Amygdala (tissue), 56 donors: Measurements from ENCODE around the gene C19orf38.
"Not testable (repeated sequence)": the region's sequence is repeated elsewhere in the genome, so short reads cannot be mapped to it uniquely, and the experiment has no call there.

ENCODE experiments used
- DNase-seq, 56 donors: peaks; one replicate each; lab custom pipeline; 2025; lab: John Stamatoyannopoulos, UW

The C19orf38 gene

GRCh38 chr19:10870955-10871603 lies 22.9 kb downstream of the C19orf38 start, which contains the start of gene CARM1:
TSS of gene CARM1 (plus strand) at chr19:10871553. CDS start at chr19:10871703, 150 bp downstream.
- DNase-seq: peak; percentile 44 to 100 (median 98)

- peak in 16 of 56 donors; percentile 10 to 57 (median 26) for DNase-seq
Measured at GRCh38 chr19:10871711-10872545, 23.7 kb downstream of the C19orf38 start.

- no peak for DNase-seq
Measured at GRCh38 chr19:10872546-10873107, 24.4 kb downstream of the C19orf38 start.

GRCh38 chr19:10874024-10874423 lies 25.8 kb downstream of the C19orf38 start:
- no peak for DNase-seq

- peak in 29 of 56 donors; percentile 4 to 59 (median 26) for DNase-seq
Measured at GRCh38 chr19:10876459-10877240, 28.4 kb downstream of the C19orf38 start.

- DNase-seq: not testable (repeated sequence)
Measured at GRCh38 chr19:10877608-10878007, 29.4 kb downstream of the C19orf38 start.

- no peak for DNase-seq
Measured at GRCh38 chr19:10878253-10878652, 30.0 kb downstream of the C19orf38 start.

DNA sequence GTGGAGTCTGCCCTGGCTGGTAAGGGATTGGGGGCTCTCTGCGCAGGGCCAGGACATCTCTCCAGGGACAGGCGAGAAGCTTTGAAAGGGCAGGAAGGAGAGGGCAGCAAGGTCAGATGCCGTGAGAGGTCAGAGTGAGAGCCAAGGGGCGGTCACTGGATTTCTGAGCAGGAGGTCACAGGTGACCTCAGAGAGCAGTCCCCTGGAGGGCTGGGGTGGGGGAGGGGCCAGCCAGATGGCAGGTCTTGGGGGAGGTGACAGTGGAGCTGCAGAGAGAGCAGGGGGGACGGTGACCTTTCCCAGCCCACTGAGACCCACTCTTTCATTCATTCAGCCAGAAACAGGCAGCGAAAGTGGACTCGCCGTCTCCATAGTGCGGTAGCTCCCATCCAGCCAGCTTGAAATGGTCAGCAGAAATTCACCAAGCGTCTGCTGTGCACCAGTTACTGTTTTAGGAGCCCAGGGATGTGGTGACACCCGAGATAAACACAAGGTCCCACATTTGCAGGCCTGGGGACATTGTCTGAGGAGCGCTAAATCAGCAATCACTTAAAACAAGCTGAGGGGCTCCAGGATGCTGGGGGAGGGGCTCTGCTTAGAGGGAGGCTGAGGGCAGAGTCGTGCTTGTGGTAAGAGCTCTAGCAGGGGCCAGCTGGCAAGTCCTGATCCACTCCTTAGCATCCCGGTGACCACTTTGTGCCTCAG lies 33.3 kb downstream of the C19orf38 start:
- DNase-seq: no peak

GRCh38 chr19:10882108-10882457 lies 33.9 kb downstream of the C19orf38 start:
- no peak for DNase-seq

- DNase-seq: no peak
Measured at GRCh38 chr19:10884274-10884673, 36.1 kb downstream of the C19orf38 start.

DNA sequence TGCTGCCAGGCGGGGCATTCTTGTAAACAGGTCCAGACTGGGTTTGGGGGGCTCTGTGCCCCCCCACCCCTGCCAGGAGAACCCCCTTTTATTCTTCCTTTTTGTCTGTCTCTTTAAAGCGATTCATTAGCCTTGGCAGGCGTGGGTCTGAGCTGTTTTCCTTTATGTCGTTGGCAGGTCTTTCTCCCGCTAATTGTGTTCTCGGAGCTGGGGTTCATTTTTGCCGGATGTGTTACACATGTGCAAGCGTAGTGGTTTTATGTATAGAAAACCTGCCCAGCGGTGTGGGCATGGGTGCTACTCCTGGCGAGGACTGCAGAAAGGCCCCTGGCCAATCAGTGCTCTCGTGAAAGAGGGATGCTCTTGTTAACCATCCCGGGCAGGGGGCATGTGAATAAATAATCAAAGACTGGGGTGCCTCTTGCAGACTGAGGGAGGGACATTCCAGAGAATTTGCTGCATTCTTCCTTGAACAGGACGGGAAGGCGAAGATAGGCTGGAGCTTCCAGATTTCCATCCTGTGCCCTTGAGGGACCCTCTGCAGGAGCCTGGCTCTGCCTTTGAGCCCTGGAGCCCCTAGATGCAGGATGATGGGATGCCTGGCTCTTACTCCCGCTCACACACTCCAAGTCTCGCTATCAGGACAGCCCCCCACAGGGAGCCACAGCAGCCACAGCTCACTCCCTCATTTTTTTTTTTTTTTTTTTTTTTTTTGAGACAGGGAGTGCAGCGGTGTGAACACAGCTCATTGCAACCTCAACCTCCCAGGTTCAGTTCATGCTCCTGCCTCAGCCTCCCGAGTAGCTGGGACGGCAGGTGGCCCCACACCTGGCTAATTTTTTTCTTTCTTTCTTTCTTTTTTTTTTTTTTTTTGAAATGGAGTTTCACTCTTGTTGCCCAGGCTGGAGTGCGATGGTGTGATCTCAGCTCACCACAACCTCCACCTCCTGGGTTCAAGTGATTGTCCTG lies 37.3 kb downstream of the C19orf38 start:
- DNase-seq: peak in 1 of 56 donors; percentile 9

- no peak for DNase-seq
Measured at GRCh38 chr19:10887616-10888367, 39.6 kb downstream of the C19orf38 start.

- DNase-seq: peak in 3 of 56 donors; percentile 14 to 20 (median 18)
Measured at GRCh38 chr19:10888421-10888866, 40.2 kb downstream of the C19orf38 start.

DNA sequence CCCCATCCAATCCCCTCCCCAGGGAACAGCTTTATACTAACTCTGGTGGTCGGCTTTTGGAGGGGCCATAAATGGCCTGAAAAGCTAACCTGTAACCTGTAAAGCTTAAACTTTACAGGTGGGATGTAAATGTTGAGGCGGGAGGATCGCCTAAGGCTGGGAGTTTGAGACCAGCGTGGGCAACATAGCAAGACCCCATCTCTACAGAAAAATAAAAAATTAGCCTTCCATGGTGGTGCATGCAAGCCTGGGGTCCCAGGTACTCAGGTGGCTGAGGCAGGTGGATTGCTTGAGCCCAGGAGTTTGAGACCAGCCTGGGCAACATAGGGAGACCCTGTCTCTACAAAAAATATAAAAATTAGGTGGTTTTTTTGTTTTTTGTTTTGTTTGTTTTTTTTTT lies 41.7 kb downstream of the C19orf38 start:
- DNase-seq: no peak

- DNase-seq: peak in 8 of 56 donors; percentile 17 to 37 (median 31)
Measured at GRCh38 chr19:10891405-10892086, 43.3 kb downstream of the C19orf38 start.

GRCh38 chr19:10892256-10892655 lies 44.0 kb downstream of the C19orf38 start:
- DNase-seq: no peak

DNA sequence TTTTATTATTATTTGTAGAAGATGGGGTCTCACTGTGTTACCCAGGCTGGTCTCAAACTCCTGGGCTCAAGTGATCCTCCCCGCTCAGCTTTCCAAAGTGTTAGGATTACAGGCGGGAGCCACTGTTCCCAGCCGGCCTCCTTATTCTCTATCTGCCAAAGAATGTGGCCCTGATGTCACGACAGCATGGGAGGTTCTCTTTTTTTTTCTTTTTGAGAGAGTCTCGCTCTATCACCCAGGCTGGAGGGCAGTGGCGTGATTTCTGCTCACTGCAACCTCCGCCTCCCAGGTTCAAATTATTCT lies 46.6 kb downstream of the C19orf38 start:
- DNase-seq: no peak

DNA sequence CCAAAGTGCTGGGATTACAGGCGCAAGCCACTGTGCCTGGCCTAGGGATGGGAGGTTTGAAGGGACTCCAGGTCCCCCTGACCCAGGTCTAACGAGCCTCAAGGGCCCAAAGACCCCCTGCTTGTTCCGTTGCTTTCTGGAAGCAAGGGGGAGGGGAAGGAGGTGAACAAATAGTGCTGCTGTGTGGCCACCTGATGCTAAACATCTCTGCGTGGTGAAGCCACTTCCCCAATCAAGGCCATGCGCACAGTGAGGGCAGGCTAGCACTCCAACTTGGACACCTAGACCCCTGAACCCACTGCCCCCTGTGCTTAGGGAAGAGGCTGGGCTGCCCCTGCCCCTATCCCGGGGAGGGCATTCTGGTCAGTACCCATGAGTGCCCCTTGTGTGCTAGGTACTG lies 47.1 kb downstream of the C19orf38 start:
- no peak for DNase-seq
